Muscle of back (tissue), 11 donors: ENCODE results near the gene TRMT44. TPM values are rescaled to one million over a fixed set of nuclear protein-coding genes. Genes with fewer than 3 reads are reported as not detected.
"Not testable (repeated sequence)": the region's sequence is repeated elsewhere in the genome, so short reads cannot be mapped to it uniquely, and the experiment has no call there.

Experiments used
- DNase-seq, 3 donors: peaks; one replicate each; pipeline versions ENCODE4 v3.0.0 to v3.0.0-alpha.2; 2013
- polyA plus RNA-seq, 10 donors: library from polyadenylated mRNA; unstranded; fragments of 120-200 nt; gene quantifications; one replicate each; pipeline ENCODE4 v1.2.1, GENCODE V29; 2013; ENCODE audit not compliant: insufficient read length in 10 of 10

The TRMT44 gene
- polyA plus RNA-seq, 10 donors: 7.9 to 12.9 (median 10.4) TPM

DNA sequence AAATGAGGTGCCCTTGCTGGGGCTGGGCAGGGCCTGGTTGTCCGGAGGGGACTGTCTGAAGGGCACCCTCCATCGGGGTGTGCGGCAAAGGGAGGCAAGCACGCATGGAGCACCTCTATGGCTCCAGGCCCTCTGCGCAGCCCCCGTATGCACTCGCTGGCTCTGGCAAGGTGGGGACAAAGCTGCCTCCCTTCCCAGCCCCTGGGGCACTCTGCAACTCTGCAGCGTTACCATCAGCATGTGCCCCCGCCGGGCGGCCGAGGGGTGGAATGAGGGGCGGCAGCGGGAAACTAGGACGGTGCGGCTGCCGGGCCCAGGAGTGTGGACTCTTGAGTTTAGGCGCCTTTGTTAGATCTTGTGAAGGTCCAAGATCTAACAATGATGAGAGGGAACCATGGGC, 26.4 kb downstream of the TRMT44 start:
- DNase-seq: no peak

DNA sequence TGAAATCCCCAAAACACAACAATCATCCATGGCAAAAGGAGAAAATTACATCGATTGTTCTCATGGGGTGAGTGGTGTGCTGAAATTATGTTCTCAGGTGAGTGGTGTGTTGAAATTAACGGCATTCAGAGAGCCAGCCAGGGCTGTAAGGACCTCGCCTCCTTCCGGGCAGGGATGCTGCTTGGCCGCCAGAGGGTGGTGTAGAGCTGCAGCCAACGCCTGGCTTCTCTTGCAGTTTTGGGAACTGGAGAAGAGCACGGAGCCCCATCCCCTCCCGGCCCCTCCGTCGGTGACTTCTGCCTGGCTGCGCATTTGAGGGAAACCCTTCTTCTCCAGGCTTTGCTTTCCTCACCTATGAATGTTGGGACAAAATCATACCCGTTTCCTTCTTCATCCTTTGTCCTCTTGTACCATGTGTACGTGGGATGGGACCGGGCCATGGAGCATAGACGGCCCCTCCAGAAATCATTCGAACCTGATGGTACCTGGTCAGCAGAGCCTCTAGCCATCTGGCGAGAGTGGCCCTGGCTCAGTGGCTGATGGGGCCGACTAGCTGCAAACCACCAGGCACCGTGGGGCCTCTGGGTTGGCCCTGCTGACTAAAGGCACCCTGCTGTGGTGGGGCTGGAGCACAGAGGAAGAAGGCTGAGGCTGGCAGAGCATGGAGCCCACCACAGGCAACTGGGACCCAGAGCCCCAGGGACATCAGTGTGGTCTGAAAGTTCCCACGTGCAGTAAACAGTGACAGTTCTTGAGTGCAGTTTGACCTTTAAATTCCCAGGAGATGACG, 28.4 kb downstream of the TRMT44 start:
- DNase-seq: peak; percentile 22 to 79 (median 64)

DNA sequence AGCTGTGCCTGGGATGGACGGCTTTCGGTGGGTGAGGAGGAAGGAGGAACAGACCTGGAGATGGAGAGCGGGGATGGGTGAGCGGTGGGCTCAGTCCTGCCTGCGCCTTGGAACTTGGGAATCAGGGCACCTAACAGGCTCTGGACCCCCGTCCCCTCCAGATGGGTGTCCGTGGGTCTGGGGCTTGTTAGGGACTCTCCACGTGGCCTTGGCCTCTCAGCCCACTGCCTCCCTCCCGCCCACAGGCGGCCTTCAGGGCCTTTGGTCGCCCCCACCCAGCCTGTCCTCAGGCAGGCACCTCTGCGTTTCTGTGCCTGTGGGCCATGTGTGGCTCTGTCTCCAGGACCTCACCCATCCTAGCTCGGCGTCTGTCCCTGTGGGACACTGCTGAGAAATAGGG, 29.0 kb downstream of the TRMT44 start:
- no peak for DNase-seq

DNA sequence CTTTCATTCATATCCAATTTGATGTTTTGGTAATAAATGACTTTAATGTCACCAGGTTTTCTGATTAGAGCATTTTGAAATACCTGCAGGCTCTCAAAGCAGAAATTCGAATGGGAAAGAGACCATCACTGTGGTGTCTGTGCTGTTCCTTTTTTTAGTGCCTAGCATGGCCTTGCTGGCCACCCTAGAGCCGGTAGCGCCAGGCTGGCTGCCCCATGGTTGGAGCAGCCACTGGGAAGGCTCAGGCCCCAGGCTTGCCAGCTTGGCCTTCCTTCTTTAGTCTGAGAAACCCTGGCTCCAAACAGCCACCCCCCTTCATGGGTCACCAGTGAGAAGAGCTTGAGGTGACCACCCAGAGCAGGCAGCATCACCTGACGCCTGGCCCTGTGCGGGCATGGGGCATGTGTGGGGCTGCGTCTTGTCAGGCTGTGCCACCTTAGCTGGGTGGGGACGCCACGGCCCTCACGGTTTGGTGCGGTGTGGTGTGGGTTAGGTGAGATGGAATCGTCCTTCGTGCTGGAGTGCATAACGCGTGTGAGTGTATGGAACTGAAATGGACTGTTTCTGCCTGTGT, 30.0 kb downstream of the TRMT44 start:
- DNase-seq: no peak

DNA sequence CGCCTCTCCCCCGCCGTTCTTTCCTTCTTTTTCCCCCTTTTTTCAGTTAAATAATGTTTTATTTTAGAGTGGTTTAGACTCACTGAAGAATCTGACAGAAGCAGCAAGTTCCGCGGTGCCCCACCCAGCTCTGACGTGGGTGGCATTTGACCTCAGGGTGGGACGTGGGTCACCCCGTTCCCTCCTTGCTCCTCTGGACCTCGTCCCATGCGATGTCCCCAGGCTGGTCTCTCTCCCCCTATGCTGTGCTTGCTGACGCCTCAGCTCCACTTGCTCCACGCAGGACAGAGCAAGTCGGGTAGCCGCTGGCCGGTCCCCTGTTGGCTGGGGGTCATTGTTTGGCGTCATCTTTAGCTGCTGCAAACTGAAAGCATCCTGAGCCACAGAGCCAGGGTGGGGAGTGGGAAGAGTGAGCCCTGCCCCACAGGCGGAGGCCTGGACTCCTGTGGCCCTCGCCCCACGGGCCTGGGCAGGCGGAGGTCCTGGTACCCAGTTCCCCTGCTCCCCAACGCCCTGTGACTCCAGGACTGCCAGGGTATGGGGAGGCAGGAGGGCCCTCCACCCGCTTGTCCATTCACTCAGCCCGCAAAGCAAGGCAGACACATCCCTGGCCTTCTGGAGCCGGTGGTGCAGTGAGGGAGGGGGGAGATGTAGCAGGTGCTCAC, 30.8 kb downstream of the TRMT44 start:
- no peak for DNase-seq

DNA sequence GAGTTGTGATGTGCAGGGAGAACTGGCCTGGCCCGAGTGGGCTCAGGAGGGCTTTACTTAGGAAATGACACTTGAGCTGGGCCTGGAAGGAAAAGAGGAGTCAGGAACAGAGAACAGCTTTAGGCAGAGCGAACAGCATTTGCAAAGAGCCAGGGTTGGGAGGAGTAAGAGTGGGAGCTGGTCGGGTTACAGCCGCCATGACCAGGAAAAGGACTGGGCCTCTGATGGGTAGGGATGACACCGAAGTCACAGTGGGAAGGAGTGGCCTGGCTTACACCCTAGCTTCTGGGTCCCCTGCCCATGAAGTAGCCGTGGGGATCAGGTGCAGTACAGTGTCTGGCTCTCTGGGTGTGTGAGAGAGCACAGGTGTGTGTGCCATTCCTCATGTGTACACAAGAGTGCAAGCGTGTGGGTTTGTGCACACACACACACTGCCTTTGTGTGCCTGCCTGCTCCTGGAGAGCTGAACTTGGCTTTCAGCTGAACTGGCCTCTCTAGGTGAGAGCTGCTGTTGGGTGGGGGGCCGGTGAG, 31.6 kb downstream of the TRMT44 start:
- DNase-seq: no peak

DNA sequence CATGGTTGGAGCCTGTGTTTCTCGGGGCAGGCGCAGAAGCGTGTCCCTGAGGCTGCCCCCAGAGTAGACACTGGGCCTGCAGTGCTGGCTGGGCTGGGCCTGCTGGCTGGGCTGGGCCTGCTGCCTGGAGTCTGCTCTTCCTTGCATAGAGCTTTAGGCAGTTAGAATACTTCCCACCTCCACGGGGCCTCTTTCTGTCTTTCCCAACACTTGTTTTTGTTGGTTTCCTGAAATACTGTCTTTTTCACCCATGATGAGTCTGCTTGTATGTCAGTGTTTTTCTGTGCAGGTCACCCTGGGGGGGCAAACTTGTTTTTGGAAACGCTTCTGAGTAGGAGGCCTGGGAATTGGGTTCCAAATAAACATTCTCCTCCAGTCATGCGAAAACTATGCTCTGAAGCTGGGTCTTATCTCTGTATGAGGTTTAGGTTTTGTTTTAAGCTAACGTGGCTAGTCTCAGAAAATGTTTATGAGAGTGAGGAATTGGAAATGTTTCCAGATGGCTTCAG, 32.2 kb downstream of the TRMT44 start:
- peak; percentile 48 to 88 (median 71) for DNase-seq

DNA sequence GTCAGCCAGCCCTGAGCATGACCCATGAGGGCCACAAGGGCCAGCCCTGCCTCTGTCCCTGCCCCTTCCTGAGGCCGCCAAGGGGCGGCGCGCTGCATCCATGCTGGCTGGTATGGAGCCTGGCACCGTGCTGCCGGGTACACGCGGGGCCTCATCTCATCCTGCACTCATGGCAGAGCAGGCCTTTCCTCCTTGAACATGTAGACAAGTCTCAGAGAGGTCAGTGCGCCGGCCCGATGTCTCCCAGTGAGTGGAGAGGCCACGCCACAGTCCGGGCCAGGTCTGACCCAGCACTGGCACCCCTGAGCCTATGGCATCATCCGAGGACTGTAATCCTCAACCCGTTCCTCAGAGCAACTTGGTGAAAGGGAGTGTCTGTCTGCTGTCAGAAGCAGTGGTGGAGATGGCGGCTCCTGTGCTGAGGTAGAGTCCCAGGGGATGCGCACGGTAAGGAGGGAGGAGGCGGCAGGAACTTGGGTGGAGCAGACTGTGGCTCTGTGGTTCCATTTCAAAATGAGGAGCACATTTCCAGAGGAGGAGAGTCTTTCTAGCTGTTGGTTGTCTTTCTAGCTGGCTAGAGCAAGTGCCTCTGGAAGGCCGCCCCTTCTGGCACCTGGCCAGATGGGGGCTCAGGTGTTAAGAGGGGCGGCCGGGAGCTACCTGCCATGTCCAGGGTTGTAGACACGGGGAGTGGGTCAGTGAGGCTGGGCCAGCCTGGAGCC, 32.8 kb downstream of the TRMT44 start:
- peak in 1 of 3 donors; percentile 25 for DNase-seq

DNA sequence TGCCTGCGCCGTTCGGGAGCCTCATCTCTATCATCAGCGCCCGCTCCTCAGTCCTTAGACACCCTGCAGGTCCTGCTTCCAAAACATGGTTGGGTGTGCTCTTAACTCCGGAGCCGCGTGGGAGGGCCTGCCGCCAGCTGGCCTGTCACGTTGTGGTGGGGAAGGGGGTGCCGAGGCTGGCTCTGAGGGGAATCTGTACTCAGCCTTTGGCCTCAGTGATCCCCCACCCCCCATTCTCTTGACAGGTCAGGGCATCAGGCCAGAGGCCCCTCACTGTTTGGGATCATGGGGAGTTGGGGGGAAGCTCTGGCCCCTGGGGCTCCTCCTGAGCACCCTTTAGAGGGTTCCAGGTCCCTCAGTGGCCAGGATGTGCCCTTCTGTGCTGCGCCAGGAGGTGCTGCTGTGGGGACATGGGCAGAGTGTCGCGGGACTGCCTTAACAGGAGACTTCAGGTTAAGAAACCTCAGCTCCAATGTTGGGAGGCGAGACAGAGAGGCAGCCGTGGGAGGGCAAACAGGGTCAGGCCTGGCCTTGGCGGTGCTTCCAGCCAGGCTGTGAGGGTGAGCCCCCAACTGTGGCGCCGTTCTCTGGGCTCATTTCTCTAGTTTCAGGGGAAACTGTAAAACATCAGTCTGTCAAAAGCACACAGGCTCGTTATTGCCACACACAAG, 33.5 kb downstream of the TRMT44 start:
- peak in 1 of 3 donors; percentile 30 for DNase-seq

DNA sequence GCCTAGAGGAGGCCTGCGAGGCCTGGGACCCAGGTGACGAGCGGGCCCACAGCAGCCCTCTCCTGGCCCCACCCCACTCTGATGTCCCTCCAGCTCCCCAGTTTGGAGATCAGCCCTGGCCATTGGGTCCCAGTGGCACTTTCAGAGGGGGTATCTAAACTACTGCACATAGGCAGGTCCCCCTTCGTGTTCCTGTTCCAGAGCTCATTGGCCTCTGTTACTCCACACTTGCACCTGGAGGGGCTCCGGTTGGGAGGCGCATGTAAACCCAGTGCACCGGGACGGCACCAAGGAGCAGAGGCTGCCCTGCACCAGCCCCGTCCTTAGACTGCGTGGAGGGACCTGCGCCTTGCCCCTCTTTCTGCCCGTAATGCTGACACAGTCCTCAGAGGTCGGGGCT, 34.3 kb downstream of the TRMT44 start:
- DNase-seq: no peak

DNA sequence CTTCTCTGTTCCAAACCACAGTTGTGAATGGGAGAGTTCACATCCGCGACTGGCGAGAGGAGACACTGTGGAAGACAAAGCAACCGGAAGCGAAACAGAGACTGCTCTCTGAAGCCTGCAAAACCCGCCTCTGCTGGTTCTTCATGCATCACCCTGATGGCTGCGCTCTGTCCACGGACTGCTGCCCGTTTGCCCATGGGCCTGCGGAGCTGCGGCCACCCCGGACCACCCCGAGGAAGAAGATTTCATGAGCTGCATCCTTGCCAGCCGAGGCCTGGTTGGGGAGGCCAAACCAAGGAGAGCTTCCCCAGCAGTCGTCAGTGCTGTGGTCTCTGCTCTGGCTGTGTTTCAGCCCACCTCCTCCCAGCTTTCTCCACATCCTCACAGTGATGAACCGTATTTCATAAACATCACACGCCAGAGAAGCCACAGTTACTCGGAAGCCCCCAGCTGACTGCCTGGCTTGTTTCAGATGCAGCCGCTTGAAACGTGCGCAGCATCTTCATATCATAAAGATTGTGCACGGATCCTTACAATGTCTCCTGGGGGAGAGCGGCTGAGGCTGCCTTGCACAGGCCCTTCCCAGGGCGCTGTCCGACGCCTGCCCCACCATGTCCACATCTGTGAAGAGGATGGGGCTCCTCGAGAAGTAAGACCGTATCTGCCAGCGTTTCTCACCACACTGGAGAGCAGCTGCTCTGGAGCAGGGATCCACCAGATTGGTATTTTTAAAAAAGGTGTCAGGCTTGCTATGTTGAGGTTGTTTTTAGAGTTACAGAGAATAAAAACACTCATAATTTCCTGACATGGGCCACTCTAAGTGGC, 35.4 kb downstream of the TRMT44 start:
- DNase-seq: no peak

DNA sequence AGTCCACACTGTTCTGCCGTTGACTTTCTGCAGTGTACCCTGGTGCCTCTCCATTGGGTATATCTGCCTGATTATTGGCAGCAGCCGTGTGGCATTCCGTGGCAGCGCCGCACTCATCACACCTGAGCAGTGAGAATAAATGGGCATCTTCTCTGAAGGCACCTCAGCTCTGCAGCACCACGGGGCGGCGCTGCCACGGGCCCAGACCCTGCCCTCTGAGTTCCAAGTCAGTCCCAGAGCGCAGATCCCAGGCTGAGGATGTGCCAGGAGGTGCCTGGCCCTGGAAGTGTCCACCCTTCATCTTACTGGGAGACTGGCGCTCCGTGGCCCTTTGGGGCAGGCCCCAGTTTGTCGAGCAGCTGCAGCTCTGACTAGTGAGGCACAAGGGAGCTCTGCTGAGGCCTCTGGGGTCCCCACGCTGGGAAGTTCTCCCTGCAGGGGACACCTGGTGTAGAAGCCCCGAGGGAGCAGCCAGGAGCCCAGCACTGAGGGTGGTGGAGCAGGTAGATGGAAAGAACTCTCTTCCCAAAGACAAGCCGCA, 36.6 kb downstream of the TRMT44 start:
- DNase-seq: no peak

DNA sequence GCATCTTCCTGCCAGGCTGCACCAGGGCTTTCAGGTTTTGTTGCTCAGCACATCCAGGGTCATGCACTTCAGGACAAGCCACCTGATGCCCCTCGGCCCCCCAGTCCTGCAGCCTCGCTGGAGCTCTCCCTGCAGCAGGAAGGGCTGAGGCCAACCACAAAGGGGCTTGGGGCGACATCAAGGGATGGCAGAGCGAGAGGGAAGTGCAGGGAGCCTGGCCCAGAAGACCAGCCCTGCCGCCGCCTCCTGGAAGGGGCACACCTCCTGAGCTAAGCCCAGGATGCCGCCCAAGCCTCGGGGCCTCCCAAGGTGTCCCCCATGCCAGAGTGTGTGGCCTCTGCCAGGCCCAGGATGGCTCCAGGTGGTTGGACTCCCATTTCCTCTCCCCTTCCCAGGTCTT, 37.1 kb downstream of the TRMT44 start:
- DNase-seq: no peak

DNA sequence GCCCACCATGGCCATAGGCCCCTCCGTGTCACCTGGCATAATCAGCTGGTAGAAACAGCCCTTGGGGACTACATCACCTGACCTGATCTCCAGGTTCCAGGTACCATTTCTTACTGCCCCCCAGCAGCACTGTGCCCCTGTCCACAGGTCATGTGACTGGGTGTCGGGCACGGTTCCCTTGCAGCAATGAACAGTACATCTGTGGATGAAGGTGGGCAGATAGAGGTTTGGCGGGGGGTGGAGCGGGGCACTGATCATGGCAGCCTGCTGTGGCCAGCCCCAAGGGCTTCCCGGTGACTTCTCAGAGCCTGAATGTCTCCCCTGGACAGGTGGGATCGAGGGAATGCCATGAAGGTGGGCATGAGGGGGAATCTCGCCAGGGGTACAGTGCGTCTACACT, 37.8 kb downstream of the TRMT44 start:
- no peak for DNase-seq

DNA sequence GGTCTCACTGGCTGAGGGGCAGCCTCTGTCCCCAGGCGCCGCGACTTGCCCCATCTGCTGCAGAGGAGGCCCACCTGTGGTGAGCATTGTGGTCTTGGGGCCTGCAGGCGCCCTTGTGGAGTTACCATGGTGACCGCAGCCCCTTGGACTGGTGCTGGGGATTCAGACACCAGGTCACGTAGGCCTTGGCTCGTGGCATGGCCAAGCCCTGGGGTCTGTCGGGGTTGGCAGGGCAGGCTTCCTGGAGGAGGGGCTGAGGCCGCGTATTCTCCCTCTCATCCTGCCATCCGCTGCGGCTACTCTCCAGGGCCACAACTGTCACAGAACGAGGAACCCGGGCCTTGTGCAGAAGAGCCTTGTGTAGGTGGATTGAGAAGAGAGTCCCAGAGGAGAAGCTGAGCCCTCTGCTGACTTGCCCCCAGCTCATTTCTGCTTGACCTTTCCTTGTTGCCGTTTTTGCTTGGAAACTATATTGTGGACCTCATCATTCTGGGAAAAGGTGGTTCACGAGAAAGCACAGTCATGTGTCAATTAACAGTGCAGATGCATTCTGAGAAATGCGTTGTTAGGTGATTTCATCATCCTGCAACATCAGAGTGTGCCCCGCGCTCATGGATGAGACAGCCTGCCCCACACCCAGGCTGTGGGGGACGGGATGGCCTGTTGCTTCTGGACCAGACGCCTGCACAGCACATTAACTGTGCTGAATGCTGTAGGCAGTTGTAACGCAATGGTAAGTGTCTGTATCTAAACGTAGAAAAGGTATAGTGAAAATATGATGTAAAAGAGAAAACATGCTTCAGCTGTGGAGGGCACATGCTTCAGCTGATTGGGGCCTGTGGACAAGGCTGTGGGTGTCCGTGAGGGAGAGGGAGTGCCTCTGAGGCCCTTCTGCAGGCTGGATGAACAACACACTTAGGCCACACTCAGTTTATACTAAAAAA, 38.5 kb downstream of the TRMT44 start:
- DNase-seq: no peak

DNA sequence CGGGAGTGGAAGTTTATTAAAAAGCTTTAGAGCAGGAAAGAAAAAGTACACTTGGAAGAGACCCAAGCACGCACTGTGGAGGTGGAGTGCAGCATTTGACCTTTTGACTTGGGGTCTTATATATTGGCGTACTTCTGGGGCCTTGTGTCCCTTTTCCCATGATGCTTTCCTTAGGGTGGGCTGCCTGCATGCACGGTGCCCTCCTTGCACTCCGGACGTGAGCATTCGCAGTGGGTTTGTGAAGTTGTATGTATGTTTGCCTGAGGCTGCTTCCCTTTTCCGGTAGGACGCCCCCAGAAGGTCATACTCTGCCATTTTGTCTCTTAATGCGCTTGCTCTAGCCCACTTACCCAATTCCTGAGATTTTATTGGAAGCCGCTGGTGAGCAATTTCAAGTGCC, 39.6 kb downstream of the TRMT44 start:
- no peak for DNase-seq

DNA sequence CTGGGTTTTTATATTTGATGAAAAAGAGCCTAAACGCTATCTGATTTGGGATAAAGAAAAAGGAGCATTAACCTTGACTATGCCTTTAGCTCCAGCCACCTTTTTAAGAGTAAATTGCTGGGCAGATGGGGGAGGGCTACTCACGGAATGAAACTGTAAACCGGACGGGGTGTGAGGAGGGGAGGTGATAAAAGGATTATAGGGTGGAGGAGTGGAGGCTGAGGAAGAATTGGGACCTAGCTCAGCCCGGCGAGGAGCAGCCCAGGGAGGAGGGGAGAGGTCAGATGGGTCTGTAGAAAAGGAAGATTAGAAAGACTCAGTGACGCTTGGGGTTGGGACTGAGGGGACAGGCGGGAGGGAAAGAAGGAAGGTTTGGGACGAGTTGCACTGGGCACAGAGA, 46.1 kb downstream of the TRMT44 start:
- DNase-seq: not testable (repeated sequence)

DNA sequence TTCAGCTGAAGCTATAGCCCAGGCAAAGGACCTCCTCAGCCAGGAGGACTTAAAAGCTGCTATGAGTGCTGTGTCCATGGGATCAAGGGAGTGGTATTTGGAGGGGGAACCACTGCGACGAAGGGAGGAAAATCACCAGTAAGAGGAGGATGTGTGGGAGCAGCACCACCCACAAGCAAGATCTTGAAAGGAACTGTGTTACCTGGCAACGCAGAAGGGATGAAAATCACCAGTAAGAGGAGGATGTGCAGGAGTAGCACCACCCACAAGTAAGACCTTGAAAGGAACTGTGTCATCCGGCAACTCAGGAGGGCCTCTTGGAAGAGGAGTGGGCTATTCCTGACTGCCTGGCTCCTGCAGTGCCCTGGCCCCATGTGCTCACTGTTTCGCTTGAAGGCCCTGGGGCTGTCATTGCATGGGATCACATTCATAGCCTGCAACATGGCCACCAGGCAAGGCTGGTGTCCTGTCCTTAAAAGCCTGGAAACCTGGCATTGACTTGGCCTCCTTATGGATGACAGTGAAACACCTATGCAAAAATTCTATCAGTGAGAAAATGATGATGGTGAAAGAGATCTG, 48.3 kb downstream of the TRMT44 start:
- DNase-seq: no peak

DNA sequence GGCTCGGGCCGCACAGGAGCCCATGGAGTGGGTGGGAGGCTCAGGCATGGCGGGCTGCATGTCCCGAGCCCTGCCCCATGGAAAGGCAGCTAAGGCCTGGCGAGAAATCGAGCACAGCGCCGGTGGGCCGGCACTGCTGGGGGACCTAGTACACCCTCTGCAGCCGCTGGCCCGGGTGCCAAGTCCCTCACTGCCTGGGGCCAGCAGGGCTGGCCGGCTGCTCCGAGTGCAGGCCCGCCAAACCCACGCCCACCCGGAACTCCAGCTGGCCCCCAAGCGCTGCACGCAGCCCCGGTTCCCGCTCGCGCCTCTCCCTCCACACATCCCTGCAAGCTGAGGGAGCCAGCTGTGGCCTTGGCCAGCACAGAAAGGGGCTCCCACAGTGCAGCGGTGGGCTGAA, 50.9 kb downstream of the TRMT44 start:
- not testable (repeated sequence) for DNase-seq
